HEK293T (cell line): ENCODE data around the gene GPRC5C.

ENCODE experiments used
- ARNT ChIP-seq: fragments of 450-650 bp; IDR thresholded peaks from 2 replicates; pipeline ENCODE4 v1.6.1; 2017; ENCODE audit warnings: mild to moderate bottlenecking
- BHLHE40 ChIP-seq: fragments of 450-650 bp; IDR thresholded peaks from 2 replicates; pipeline ENCODE4 v1.6.1; 2016; ENCODE audit warnings: mild to moderate bottlenecking, moderate library complexity, borderline replicate concordance
- ELF4 ChIP-seq: fragments of 450-650 bp; IDR thresholded peaks from 2 replicates; pipeline ENCODE4 v1.6.1; 2017; ENCODE audit warnings: antibody characterized with exemption
- FOXA1 ChIP-seq: fragments of 450-650 bp; IDR thresholded peaks from 2 replicates; pipeline ENCODE4 v1.6.1; 2016; ENCODE audit warnings: mild to moderate bottlenecking
- FOXK2 ChIP-seq: fragments of 450-650 bp; IDR thresholded peaks from 2 replicates; pipeline ENCODE4 v1.6.1; 2016; ENCODE audit warnings: mild to moderate bottlenecking
- FOXM1 ChIP-seq: fragments of 450-650 bp; IDR thresholded peaks from 2 replicates; pipeline ENCODE4 v1.6.1; 2017; ENCODE audit warnings: mild to moderate bottlenecking, borderline replicate concordance
- L3MBTL2 ChIP-seq: fragments of 450-650 bp; conservative IDR thresholded peaks from 2 replicates; pipeline ENCODE4 v1.6.1; 2016; ENCODE audit warnings: mild to moderate bottlenecking
- NFRKB ChIP-seq: fragments of 450-650 bp; IDR thresholded peaks from 2 replicates; pipeline ENCODE4 v1.6.1; 2016; ENCODE audit warnings: mild to moderate bottlenecking, moderate library complexity
- SUZ12 ChIP-seq: fragments of 450-650 bp; IDR thresholded peaks from 2 replicates; pipeline ENCODE4 v1.6.1; 2016; ENCODE audit warnings: mild to moderate bottlenecking
- TARDBP ChIP-seq: fragments of 450-650 bp; IDR thresholded peaks from 2 replicates; pipeline ENCODE4 v1.6.1; 2016

DNA sequence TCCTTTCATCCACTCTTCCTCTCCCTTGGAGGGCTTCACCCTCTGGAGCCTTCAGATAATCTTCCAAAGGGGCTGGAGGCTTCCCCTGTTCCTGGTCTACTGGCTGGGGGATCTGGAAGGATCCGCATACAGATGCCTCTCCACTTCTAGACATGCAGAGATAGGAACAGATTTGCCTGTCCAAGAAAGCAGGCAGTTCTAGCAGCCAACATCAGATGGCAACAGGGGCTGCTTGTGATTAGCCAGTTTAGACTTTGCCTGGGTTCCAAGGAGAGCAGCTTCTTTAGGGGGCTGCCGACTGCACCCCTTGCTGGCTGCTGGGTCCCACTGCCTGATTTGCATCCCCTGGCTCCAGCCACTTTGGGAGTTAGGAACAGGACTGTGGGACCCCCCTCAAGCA is 28.4 kb downstream of the GPRC5C start:
- TF ChIP-seq FOXM1 (no peak), FOXA1 (no peak), ELF4 (no peak), FOXK2 (no peak), SUZ12 (no peak), NFRKB (no peak), BHLHE40 (no peak), TARDBP (no peak), ARNT (no peak), L3MBTL2 (no peak)
